Dedifferentiated amniotic fluid mesenchymal stem cell (primary cell): ENCODE data around the gene KRABD2.
"Not testable (repeated sequence)": the region's sequence is repeated elsewhere in the genome, so short reads cannot be mapped to it uniquely, and the experiment has no call there.

Experiments used
- DNase-seq: peaks from one replicate; pipeline ENCODE4 v3.0.0-alpha.2; 2016; ENCODE audit errors: extremely low spot score

Gene KRABD2

GRCh38 chr17:8376271-8377067 is at the start of gene KRABD2:
Gene KRABD2, minus strand, starts transcription at chr17:8376704.
- DNase-seq, result peak; percentile 85

- DNase-seq, result no peak
Observed at GRCh38 chr17:8421571-8421970, 45.1 kb upstream of the KRABD2 start.

GRCh38 chr17:8420041-8420934 is 43.8 kb upstream of the KRABD2 start:
- DNase-seq, result no peak

GRCh38 chr17:8419305-8419704 is 42.8 kb upstream of the KRABD2 start:
- no peak for DNase-seq

GRCh38 chr17:8418471-8418870 is 42.0 kb upstream of the KRABD2 start:
- DNase-seq, result no peak

- DNase-seq, result no peak
Observed at GRCh38 chr17:8417806-8418205, 41.3 kb upstream of the KRABD2 start.

- no peak for DNase-seq
Observed at GRCh38 chr17:8413938-8414337, 37.4 kb upstream of the KRABD2 start.

- no peak for DNase-seq
Observed at GRCh38 chr17:8413328-8413727, 36.8 kb upstream of the KRABD2 start.

- no peak for DNase-seq
Observed at GRCh38 chr17:8412089-8412488, 35.6 kb upstream of the KRABD2 start.

- no peak for DNase-seq
Observed at GRCh38 chr17:8410883-8411238, 34.4 kb upstream of the KRABD2 start.

- peak; percentile 89 for DNase-seq
Observed at GRCh38 chr17:8409966-8410882, 33.7 kb upstream of the KRABD2 start.

- no peak for DNase-seq
Observed at GRCh38 chr17:8408371-8408770, 31.9 kb upstream of the KRABD2 start.

GRCh38 chr17:8406174-8406573 is 29.7 kb upstream of the KRABD2 start:
- DNase-seq, result no peak

- no peak for DNase-seq
Observed at GRCh38 chr17:8405499-8406016, 29.1 kb upstream of the KRABD2 start.

- DNase-seq, result no peak
Observed at GRCh38 chr17:8402921-8403536, 26.5 kb upstream of the KRABD2 start.

- no peak for DNase-seq
Observed at GRCh38 chr17:8401107-8401506, 24.6 kb upstream of the KRABD2 start.

GRCh38 chr17:8398980-8399379 is 22.5 kb upstream of the KRABD2 start:
- no peak for DNase-seq

- no peak for DNase-seq
Observed at GRCh38 chr17:8397636-8398035, 21.1 kb upstream of the KRABD2 start, which contains the start of gene RNF222. Gene RNF222, minus strand, starts transcription at chr17:8397827. Its CDS starts 4,366 bp downstream, at chr17:8393461.

GRCh38 chr17:8394497-8394896 is 18.0 kb upstream of the KRABD2 start:
- not testable (repeated sequence) for DNase-seq

- DNase-seq, result no peak
Observed at GRCh38 chr17:8393470-8394231, 17.1 kb upstream of the KRABD2 start.
